Measurements from ENCODE around the gene RRBP1. TPM values are rescaled to one million over a fixed set of nuclear protein-coding genes. Genes with fewer than 3 reads are reported as not detected.

RRBP1 gene
- total and polyA plus RNA-seq, 4 donors, result 75.4 to 202 (median 130) TPM

DNA sequence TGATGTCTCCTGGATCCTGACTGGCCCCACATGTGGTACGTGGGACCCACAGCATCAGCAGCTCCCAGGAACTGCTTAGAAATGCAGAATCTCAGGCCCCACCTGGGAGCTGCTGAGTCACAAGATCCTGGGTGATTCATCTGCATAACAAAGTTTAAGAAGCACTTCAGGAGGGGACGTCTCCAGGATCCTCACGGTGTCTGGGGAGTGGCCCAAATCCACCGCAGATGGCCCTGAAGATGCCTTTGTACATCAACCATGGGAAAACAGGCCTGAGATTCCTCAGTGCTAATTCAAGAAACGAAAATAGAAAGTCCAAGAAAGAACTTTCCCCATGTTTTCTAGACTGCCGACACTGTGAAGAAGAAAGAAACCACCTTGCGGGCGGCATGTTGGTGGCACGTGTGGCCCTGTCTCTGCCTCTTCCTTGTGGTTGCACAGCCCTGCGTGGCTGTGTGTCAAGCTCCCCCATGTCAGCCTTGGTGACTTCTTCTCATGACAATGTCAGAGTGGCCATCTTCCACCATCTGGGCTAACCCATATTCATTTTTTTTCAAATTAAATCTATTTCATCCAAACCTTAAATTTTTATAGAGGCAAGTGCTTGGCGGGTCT lies 26.1 kb downstream of the RRBP1 start:
- peaks cover 0 to 2% (median 0%) of the 10 kb centered on the region in 4 donors for H3K9me3 ChIP-seq (ENCODE audit: control insufficient read depth in 4 of 4, low read length in 3 of 4)
- H3K36me3 ChIP-seq (ENCODE audit: control insufficient read depth in 4 of 4, insufficient read depth in 3 of 4, low read depth in 1 of 4, low read length in 3 of 4), result peaks cover 4 to 47% (median 34%) of the 10 kb centered on the region in 4 donors
- DNase-seq (ENCODE audit: low spot score), result no peak
- H3K27me3 ChIP-seq (ENCODE audit: control insufficient read depth in 4 of 4, insufficient read depth in 4 of 4, low read length in 3 of 4), result no peaks in the 10 kb centered on the region
- WGBS, result 92% methylated on average over 11 of the region's 11 CpGs
- TF ChIP-seq HNF4A (conservative IDR thresholded peaks at IDR 0.05), result no peak
- TF ChIP-seq HNF4G (IDR thresholded peaks at IDR 0.05), result no peak
- no peak for TF ChIP-seq JUND (IDR thresholded peaks at IDR 0.05)
- TF ChIP-seq YY1 (IDR thresholded peaks at IDR 0.05), result no peak
- no peak for TF ChIP-seq GABPA (IDR thresholded peaks at IDR 0.05 in 1 of 2, conservative IDR thresholded peaks at IDR 0.05 in 1 of 2)
- TF ChIP-seq, protein P1, sequence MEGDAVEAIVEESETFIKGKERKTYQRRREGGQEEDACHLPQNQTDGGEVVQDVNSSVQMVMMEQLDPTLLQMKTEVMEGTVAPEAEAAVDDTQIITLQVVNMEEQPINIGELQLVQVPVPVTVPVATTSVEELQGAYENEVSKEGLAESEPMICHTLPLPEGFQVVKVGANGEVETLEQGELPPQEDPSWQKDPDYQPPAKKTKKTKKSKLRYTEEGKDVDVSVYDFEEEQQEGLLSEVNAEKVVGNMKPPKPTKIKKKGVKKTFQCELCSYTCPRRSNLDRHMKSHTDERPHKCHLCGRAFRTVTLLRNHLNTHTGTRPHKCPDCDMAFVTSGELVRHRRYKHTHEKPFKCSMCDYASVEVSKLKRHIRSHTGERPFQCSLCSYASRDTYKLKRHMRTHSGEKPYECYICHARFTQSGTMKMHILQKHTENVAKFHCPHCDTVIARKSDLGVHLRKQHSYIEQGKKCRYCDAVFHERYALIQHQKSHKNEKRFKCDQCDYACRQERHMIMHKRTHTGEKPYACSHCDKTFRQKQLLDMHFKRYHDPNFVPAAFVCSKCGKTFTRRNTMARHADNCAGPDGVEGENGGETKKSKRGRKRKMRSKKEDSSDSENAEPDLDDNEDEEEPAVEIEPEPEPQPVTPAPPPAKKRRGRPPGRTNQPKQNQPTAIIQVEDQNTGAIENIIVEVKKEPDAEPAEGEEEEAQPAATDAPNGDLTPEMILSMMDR (IDR thresholded peaks at IDR 0.05; ENCODE audit: low read depth, low read length, missing input control), result no peak
- TF ChIP-seq EGR1 (IDR thresholded peaks at IDR 0.05; ENCODE audit: low read depth in 2 of 2), result no peak
- H3K4me1 ChIP-seq (ENCODE audit: control insufficient read depth in 4 of 4, insufficient read depth in 4 of 4, low read length in 3 of 4), result peaks cover 14 to 33% (median 24%) of the 10 kb centered on the region in 4 donors
- H3K9ac ChIP-seq (ENCODE audit: low read depth in 1 of 2, low read length in 2 of 2), result no peak overlapping the region
- no peak overlapping the region for H3K4me3 ChIP-seq (ENCODE audit: low read depth in 1 of 3, low read length in 3 of 3)
- H3K27ac ChIP-seq (ENCODE audit: low read depth in 1 of 2, low read length in 2 of 2), result no peak overlapping the region

DNA sequence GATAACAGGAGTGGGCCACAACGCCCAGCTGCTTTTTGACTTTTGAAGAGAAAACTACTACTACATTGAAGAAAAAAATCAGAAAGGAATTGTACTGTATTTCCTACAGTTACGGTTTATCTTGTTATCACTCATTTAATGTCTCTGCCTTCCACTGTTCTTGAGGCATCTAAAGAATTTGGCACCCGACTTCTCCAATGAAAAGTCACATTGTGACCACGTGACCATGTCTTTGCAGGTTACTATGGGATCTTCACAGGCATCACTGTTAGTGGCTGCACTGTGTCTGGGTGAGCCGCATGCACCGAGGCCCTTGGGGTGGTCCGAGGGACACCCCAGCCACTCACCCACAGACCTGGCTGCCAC lies 26.8 kb downstream of the RRBP1 start:
- TF ChIP-seq, protein P1 (IDR thresholded peaks at IDR 0.05; ENCODE audit: low read depth, low read length, missing input control), result no peak
- TF ChIP-seq HNF4G (IDR thresholded peaks at IDR 0.05) (no peak), JUND (IDR thresholded peaks at IDR 0.05) (no peak), NR2F2 (IDR thresholded peaks at IDR 0.05) (no peak), FOXA1 (IDR thresholded peaks at IDR 0.05) (no peak), EGR1 (IDR thresholded peaks at IDR 0.05; ENCODE audit: low read depth in 2 of 2) (no peak), SP1 (IDR thresholded peaks at IDR 0.05) (no peak), YY1 (IDR thresholded peaks at IDR 0.05) (no peak)
- TF ChIP-seq, protein P2, sequence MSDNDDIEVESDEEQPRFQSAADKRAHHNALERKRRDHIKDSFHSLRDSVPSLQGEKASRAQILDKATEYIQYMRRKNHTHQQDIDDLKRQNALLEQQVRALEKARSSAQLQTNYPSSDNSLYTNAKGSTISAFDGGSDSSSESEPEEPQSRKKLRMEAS (IDR thresholded peaks at IDR 0.05), result no peak
- Histone ChIP-seq H3K4me1 (ENCODE audit: control insufficient read depth in 4 of 4, insufficient read depth in 4 of 4, low read length in 3 of 4) (peaks cover 17 to 36% (median 28%) of the 10 kb centered on the region in 4 donors), H3K9ac (ENCODE audit: low read depth in 1 of 2, low read length in 2 of 2) (no peak overlapping the region), H3K4me3 (ENCODE audit: low read depth in 1 of 3, low read length in 3 of 3) (no peak overlapping the region), H3K9me3 (ENCODE audit: control insufficient read depth in 4 of 4, low read length in 3 of 4) (peaks cover 0 to 2% (median 0%) of the 10 kb centered on the region in 4 donors), H3K36me3 (ENCODE audit: control insufficient read depth in 4 of 4, insufficient read depth in 3 of 4, low read depth in 1 of 4, low read length in 3 of 4) (peaks cover 4 to 45% (median 33%) of the 10 kb centered on the region in 4 donors), H3K27me3 (ENCODE audit: control insufficient read depth in 4 of 4, insufficient read depth in 4 of 4, low read length in 3 of 4) (no peaks in the 10 kb centered on the region), H3K27ac (ENCODE audit: low read depth in 1 of 2, low read length in 2 of 2) (no peak overlapping the region)
- DNase-seq (ENCODE audit: low spot score), result no peak
- 84% methylated on average over 7 of the region's 7 CpGs for WGBS

GRCh38 chr20:17654649-17655285 lies 27.3 kb downstream of the RRBP1 start:
- Histone ChIP-seq H3K9ac (ENCODE audit: low read depth in 1 of 2, low read length in 2 of 2) (no peak overlapping the region), H3K4me1 (ENCODE audit: control insufficient read depth in 4 of 4, insufficient read depth in 4 of 4, low read length in 3 of 4) (peaks cover 17 to 41% (median 34%) of the 10 kb centered on the region in 4 donors), H3K27ac (ENCODE audit: low read depth in 1 of 2, low read length in 2 of 2) (no peak overlapping the region), H3K4me3 (ENCODE audit: low read depth in 1 of 3, low read length in 3 of 3) (no peak overlapping the region), H3K9me3 (ENCODE audit: control insufficient read depth in 4 of 4, low read length in 3 of 4) (peaks cover 0 to 2% (median 0%) of the 10 kb centered on the region in 4 donors), H3K27me3 (ENCODE audit: control insufficient read depth in 4 of 4, insufficient read depth in 4 of 4, low read length in 3 of 4) (no peaks in the 10 kb centered on the region), H3K36me3 (ENCODE audit: control insufficient read depth in 4 of 4, insufficient read depth in 3 of 4, low read depth in 1 of 4, low read length in 3 of 4) (peaks cover 4 to 40% (median 30%) of the 10 kb centered on the region in 4 donors)
- WGBS, result 70% methylated on average over 7 of the region's 7 CpGs
- no peak for DNase-seq (ENCODE audit: low spot score)
- TF ChIP-seq RAD21 (IDR thresholded peaks at IDR 0.05) (peak; percentile 40 to 62), TAF1 (conservative IDR thresholded peaks at IDR 0.05) (no peak), FOXA2 (IDR thresholded peaks at IDR 0.05) (no peak)
- TF ChIP-seq, protein P1 (IDR thresholded peaks at IDR 0.05; ENCODE audit: low read depth, low read length, missing input control), result peak; percentile 39
